NT2/D1 (cell line): Measurements from ENCODE around the gene SELE.

Experiments used
- SUZ12 ChIP-seq: IDR thresholded peaks from 2 replicates; pipeline ENCODE4 v1.6.1; 2011; ENCODE audit not compliant: insufficient read length, insufficient read depth; ENCODE audit errors: extremely low read depth
- YY1 ChIP-seq: IDR thresholded peaks from 2 replicates; pipeline ENCODE4 v1.6.1; 2011; ENCODE audit not compliant: insufficient read length, insufficient read depth
- ZNF274 ChIP-seq: IDR thresholded peaks from 2 replicates; pipeline ENCODE4 v1.6.1; 2011; ENCODE audit warnings: mild to moderate bottlenecking, low read depth, low read length

DNA sequence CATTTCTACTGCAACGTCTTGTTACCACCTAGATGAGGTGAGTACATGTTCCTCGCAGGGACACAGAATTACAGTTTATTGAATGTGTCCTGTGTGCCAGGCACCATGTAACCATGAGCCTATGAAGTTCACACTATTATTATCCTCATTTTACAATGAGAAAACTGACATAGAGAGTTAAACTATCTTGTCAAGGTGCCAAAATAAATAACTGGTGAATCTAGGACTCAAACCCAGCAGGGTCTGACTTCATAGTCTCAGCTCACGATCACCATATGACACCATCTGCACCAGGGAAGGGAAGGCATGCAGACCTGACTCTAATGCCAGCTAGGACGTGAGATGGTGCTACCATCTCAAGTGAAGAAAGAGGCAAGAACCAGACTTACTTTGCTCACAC lies 2.4 kb downstream of the SELE start:
- TF ChIP-seq YY1 (no peak), SUZ12 (no peak), ZNF274 (no peak)
